Pons (tissue), 1 donor: Measurements from ENCODE around the gene RNF144A.
"Not testable (repeated sequence)": the region's sequence is repeated elsewhere in the genome, so short reads cannot be mapped to it uniquely, and the experiment has no call there.

Source experiments
- DNase-seq: peaks from one replicate; pipeline ENCODE4 v3.0.0-alpha.2; 2016; ENCODE audit warnings: low spot score

RNF144A gene, protein sequence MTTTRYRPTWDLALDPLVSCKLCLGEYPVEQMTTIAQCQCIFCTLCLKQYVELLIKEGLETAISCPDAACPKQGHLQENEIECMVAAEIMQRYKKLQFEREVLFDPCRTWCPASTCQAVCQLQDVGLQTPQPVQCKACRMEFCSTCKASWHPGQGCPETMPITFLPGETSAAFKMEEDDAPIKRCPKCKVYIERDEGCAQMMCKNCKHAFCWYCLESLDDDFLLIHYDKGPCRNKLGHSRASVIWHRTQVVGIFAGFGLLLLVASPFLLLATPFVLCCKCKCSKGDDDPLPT

DNA sequence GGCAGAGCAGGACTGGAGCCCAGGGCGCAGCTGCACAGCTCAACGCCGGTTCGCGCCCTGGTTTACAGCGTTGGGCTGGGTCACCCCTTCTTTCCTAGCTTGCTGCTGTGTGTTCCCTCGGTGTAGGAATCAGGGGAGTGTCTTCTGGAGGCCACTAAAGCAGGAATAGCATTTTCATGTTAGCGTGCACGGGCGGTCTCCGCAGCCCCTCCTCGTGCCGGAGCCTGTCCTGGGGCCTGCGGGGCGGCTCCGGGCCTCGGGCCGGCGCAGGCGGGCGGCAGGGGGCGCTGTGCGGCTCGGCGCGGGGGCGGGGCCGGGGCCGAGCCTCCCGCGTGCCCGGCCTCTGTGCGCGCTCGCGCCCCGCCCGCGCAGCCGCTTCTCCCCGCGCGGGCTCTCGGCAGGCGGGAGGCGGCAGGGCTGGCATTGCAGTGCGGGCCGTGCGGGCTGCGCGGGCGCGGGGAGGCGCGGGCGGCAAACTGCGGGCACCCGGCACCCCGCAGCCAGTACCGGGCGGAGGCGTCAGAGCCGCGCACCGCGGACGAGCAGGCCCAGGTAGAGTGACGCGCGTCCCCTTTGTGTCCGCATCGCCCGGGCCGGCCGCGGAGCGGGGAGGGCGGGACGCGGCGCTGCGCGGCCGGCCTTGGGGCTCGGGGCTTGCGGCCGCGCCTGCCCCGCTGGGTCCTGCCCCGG, at the start of gene RNF144A:
Gene RNF144A, plus strand, starts transcription at position 342 of the 690 bp plus-strand sequence. CDS start 79,515 bp downstream, outside the sequence.
- peak; percentile 47 for DNase-seq

- DNase-seq = no peak
Measured at GRCh38 chr2:6872394-6872793, 44.8 kb upstream of the RNF144A start.

DNA sequence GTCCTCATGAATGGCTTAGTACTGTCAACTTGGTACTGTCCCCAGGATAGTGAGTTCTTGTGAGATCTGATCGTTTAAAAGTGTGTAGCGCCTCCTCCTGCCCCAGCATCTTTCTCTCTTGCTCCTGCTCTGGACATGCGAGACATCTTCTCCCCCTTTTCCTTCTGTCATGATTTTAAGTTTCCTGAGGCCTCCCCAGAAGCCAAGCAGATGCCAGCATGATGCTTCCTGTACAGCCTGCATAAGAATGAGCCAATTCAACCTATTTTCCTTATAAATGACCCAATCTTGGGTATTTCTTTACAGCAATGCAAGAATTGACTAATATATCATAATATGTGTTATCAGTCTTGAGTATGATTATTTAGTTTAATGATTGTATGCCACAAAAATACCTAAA, 43.2 kb upstream of the RNF144A start:
- no peak for DNase-seq

DNA sequence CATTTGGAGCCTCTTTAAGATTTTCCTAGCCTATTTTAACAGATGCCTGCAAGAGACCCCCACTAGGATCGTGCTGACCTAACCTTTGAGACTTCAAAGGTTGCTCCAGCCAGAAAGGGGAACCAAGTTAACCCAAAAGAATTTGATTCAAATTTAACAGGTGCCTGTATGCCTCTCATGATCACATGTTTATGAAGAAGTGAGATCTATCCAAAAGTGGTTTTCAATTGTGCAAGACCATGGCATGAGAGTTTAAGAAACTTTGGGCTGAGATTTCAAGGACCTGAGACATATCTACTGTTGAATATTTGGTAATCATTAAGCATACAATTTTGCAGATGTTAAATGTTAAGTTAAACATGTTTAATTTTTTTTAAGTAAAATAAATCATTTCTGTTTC, 40.9 kb upstream of the RNF144A start:
- no peak for DNase-seq

DNA sequence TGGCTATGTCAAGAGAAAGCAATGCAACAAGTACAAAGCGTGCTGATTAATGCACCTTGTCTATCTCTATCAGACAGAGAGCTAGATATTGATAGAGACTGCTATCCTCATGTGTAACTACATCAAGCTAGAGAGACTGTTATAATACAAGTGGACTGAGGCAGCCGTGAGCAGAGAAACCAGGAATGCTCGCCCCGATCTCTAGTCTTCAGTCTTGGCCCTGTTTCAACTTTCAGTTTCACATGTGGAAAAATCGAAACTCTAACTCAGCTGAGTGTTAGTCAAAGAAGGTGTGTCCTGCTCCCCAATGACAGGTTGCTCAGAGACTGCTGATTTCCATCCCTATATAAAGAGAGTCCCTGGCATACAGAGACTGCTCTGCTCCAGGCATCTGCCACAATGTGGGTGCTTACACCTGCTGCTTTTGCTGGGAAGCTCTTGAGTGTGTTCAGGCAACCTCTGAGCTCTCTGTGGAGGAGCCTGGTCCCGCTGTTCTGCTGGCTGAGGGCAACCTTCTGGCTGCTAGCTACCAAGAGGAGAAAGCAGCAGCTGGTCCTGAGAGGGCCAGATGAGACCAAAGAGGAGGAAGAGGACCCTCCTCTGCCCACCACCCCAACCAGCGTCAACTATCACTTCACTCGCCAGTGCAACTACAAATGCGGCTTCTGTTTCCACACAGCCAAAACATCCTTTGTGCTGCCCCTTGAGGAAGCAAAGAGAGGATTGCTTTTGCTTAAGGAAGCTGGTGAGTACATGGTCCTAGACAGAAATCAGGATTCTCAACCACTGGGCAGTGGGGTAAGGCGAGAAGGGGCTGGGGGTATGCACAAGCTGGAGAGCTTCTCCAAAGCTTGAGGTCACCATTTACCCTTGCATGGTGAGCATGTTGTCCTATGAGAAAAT, 39.6 kb upstream of the RNF144A start, which contains the start of gene RSAD2:
Gene RSAD2, plus strand, starts transcription at position 376 of the 903 bp plus-strand sequence. Its CDS starts 24 bp downstream, at position 400.
- DNase-seq = peak; percentile 58

DNA sequence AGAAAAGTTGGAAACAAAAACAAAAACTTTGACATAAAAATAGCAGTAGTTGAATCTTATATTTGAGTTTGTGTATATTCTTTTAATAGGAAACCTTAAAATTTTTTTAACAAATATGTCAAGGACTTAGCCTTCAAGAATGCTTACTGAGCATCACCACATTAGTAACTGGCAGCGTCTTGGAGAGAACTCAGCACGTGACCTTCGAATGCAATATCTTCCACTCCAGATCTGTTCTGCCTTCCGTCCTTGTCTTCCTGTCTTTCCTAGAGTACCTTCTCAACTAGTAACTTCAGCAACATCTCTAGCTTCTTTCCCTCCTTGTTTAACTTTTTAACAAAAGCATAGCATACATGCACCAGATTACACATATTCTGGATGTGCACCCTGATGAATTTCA, 38.7 kb upstream of the RNF144A start:
- no peak for DNase-seq

DNA sequence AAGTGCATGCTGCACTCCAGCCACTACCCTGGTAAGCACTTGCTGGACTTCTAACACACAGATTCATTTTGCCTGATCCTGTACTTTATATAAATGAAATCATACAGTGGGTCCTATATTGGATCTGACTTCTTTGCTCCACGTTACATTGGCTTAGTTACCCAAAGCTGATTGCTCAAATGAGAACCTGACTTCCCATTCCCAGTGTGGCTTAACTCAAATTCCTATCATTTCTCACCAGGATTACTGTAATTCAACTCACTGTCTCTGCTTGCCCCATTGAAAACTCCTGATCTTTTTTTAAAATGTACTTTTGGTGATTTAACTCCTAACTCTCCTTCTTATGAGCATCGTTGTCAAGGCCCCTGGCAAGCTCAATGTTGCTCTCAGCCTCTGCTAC, 38.2 kb upstream of the RNF144A start:
- no peak for DNase-seq

DNA sequence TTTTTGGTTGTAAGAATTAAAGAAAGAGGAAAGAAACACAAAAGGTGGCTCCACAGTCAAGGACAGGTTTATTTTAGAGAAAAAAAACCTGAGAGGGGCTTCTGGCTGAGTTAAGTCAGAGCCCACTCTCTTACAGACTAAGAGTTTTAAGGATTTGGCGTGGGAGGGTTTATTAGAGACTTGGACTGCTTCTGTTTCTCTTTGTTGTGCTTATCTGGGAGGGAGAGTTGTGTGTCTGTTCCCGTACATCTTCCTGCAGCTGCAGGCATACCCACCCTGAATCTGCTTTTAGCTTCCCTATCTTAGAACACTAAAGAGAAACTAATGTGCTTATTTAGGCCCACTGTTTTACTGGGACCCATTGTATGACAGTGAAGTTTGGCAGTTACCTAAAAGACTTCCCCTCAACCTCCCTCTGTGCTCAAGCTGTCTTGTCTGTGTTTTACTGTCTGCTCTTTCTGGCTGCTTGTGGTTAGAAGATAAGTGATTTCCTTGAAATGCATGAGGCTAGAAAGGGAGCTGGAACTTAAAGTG, 36.9 kb upstream of the RNF144A start:
- DNase-seq = no peak

GRCh38 chr2:6881046-6881445, 36.2 kb upstream of the RNF144A start:
- DNase-seq = no peak

DNA sequence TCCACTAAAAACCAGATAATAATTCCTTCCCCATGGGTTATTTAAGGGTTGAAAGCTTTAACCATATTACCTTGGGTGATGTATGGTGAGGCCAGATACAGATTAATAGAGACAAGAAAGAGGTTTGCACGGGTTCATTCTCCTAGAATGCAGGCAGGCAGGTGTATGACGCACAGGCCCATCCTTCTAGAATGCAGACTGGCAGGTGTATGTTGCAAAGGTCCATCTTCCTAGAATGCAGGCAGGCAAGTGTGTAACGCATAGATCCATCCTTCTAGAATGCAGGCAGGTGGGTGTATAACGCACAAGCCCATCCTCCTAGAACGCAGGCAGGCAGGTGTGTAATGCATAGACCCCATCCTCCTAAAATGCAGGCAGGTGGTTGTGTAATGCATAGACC, 35.7 kb upstream of the RNF144A start:
- no peak for DNase-seq

DNA sequence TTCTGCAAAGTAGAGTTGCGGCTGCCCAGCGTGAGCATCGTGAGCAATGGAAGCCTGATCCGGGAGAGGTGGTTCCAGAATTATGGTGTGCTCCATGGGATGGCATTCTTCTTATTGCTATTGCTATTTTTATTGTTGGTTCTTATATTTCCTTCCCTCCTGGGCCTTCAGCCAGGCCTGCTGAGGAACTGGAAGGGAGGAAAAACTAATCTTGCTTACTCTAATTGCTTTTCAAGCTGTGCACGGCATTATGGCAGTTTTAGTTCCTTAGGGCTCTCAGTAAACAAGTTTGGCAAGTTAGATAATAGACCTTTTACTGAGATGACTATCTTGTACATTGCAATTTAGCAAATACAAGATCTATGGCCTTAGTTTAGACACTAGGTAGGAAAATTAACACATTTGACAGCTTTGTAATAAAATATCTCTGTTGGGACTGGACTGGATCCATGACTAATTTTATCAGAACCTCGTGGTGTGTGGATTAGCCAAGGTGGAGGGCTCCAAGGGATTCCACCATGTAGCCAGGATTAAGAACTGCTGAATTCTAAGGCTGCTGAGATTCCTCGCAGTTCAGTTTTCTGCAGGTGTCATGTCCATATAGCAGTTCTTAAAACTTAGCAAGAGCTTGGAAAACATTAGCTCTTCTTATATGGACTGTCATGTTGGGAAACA, 33.6 kb upstream of the RNF144A start:
- DNase-seq = no peak

GRCh38 chr2:6885551-6885950, 31.7 kb upstream of the RNF144A start:
- DNase-seq = no peak

- no peak for DNase-seq
Measured at GRCh38 chr2:6885968-6886367, 31.2 kb upstream of the RNF144A start.

- DNase-seq = no peak
Measured at GRCh38 chr2:6887751-6888192, 29.4 kb upstream of the RNF144A start.

DNA sequence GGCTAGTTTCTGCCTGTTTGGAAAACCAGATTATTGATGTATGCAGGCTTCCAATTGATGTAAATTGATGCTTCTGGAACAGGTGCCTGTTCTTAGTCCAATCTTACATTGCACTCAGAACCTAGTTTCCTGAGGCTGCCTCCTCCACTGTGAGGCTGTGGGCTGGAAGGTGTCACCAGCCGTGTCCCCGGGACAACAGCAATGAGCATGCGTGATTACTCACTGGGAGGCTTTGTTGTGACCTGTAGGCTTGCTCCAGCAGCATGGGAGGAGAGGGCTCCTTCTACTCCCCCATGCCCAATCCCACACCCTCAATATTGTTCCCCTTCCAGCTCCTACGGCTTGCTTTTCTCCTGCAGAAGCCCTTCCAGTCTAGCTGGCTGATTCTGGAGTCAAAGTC, 28.5 kb upstream of the RNF144A start:
- no peak for DNase-seq

DNA sequence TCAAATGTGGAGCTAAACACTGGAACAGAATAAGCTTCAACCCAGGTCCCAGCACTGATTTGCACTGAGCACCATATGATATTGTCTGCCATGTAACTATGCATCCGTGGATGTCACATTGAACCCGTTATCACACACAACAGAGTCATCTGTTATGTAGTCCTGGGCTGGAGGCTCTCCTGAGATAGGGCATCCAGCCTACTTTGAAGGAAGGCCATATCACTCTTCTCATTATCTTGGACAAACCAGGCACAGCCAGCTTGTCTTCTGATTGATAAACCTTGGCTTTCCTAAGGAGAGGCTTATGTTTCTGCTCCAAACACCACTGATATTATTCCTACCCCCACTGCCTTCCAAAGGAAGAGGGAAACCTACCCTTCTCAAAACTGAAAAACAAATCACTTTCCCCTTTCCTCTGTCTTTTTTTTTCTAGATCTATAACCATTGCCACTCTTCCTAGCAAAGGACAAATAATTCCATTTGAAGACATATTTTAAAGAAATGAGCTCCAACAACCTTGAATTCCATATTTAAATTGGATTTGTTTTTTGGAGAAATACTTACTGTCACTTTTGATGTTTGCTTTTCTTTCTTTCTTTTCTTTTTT, 23.2 kb upstream of the RNF144A start:
- DNase-seq = no peak

DNA sequence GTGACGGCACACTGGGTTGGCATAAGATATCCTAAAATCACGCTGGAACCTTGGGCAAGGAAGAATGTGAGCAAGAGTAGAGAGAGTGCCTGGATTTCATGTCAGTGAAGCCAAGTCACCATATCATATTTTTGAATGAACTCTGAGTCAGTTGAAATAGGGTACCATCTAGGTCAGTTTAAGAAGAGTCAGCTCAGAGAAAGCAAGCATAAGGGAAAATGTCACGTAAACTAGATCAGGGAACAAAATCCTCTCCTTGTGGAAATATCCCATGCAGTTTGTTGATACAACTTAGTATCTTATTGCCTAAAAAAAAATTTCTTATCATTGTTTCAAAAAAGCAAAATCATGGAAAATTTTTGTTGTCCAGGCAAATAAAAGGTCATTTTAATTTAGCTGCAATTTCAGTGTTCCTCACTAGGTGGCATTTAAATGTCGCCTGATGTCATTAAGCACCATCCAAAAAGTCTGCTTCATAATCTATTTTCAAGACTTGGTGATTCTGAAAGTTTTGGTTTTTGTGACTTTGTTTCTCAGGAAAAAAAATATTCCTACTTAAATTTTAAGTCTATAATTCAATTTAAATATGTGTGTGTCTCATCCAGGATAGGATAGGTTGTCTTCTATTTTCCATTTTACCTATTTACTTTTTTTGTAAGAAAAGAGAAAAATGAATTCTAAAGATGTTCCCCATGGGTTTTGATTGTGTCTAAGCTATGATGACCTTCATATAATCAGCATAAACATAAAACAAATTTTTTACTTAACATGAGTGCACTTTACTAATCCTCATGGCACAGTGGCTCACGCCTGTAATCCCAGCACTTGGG, 20.1 kb upstream of the RNF144A start:
- DNase-seq = peak; percentile 79

DNA sequence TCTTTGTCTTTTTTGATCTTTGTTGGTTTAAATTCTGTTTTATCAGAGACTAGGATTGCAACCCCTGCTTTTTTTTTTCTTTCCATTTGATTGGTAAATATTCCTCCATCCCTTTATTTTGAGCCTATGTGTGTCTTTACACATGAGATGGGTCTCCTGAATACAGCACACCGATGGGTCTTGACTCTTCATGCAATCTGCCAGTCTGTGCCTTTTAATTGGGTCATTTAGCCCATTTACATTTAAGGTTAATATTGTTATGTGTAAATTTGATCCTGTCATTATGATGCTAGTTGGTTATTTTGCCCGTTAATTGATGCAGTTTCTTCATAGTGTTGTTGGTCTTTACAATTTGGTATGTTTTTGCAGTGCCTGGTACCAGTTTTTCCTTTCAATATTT, 14.6 kb upstream of the RNF144A start:
- DNase-seq = not testable (repeated sequence)

DNA sequence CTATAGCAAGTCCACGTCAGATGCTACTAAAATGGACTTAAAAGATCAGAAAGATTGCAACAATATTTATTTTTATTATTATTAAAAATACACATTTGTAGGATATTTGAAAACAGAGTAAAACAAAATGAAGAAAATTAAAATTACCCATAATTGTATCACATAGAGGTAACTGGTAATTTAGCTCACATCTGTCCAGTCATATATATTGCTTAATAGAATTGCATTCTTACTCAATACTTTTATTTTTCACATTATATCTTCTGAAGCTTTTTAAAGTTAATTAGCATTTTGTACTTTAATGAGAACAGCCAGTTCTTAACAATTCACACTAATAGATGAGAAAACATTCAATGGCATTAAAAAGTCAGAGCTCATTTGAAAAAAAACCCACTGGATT, 11.5 kb upstream of the RNF144A start:
- no peak for DNase-seq

DNA sequence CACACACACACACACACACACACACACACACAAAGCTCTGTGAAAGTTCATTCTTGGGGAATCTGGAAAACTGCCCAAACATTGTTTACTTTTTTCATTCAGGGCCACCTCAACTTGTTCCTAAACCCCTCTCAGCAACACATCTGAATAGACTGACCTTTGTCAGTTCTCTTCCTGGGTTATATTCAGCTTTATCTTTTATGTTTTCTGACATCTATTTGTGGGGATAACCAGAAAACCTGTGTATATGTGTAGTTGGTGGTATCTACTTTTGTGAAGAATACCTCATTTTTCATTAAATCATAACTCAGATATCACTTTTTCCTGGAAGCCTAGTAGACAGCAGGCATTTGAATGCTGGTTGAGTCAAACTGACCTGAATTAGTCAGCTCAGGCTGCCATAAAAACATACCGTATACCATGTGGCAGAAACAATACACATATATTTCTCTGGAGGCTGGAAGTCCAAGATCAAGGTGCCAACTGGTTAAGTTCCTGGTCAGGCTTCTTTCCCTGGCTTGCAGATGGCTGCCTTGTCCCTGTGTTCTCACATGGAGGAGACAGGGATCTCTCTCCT, 11.0 kb upstream of the RNF144A start:
- no peak for DNase-seq
